Muscle layer of duodenum (tissue), 2 donors: Measurements from ENCODE around the gene KCNMA1.
A peak's percentile ranks its signal among the peaks of the same experiment; 100 is the strongest.

Source experiments
- H3K27ac ChIP-seq: one replicate; pipeline ENCODE4 v1.7.0; 2013; ENCODE audit warnings: mild to moderate bottlenecking, low read length
- H3K27me3 ChIP-seq: one replicate; pipeline ENCODE4 v1.7.0; 2013; ENCODE audit warnings: low read depth, mild to moderate bottlenecking, control low read depth, low read length
- H3K36me3 ChIP-seq, 2 donors: one replicate each; pipeline ENCODE4 v1.7.0; 2013; ENCODE audit warnings: low read length in 2 of 2, control low read depth in 1 of 2, mild to moderate bottlenecking in 1 of 2; ENCODE audit not compliant: insufficient read depth in 2 of 2, control insufficient read depth in 1 of 2
- H3K4me1 ChIP-seq, 2 donors: one replicate each; pipeline ENCODE4 v1.7.0; 2013; ENCODE audit warnings: low read length in 2 of 2, mild to moderate bottlenecking in 2 of 2, control low read depth in 1 of 2, moderate library complexity in 1 of 2; ENCODE audit not compliant: insufficient read depth in 2 of 2, control insufficient read depth in 1 of 2
- H3K4me3 ChIP-seq, 2 donors: one replicate each; pipeline ENCODE4 v1.7.0; 2013; ENCODE audit warnings: low read length in 2 of 2, low read depth in 1 of 2, mild to moderate bottlenecking in 1 of 2
- H3K9me3 ChIP-seq, 2 donors: one replicate each; pipeline ENCODE4 v1.7.0; 2013; ENCODE audit warnings: low read length in 2 of 2, control low read depth in 1 of 2, mild to moderate bottlenecking in 1 of 2; ENCODE audit not compliant: control insufficient read depth in 1 of 2
- donor health status: healthy.

The KCNMA1 gene

GRCh38 chr10:77564731-77565589, 72.6 kb downstream of the KCNMA1 start:
- Histone ChIP-seq H3K4me3 (no peak overlapping the region), H3K4me1 (peaks cover 4 to 19% of the 10 kb centered on the region in 2 donors), H3K27ac (no peak overlapping the region), H3K9me3 (no peaks in the 10 kb centered on the region), H3K36me3 (no peaks in the 10 kb centered on the region), H3K27me3 (no peaks in the 10 kb centered on the region)

DNA sequence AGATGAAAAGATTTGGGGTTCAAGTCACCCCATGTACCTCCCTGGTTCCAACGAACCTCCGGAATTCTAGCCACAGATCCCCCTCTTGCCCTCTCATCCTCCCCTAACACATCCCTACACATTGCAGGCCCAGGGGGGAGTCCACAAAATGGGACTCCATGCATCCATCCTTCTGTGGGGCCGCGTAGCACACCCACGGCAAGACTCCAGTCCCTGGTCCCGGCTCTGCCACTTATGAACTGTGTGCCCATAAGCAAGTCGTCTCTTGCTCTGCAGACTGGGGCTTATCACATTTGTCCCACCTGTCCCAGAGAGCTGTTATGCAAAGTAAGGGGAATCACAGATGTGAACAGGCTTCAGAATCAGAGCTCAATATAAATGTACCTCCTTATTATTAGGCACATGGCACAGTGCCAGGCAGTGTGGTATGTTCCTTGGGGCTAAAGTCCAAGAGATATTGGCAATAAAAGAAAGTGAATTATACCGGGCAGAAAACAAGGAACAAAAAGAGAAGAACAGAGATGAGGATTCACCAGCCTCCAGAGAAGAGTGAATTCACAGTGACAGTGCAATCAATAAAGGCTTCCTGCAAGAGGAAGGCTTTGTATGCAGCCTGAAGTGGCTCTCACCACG, 73.9 kb downstream of the KCNMA1 start:
- Histone ChIP-seq H3K4me3 (no peak overlapping the region), H3K36me3 (no peaks in the 10 kb centered on the region), H3K27ac (no peak overlapping the region), H3K4me1 (peaks cover 4 to 19% of the 10 kb centered on the region in 2 donors), H3K9me3 (no peaks in the 10 kb centered on the region), H3K27me3 (no peaks in the 10 kb centered on the region)

- Histone ChIP-seq H3K4me1 (peaks cover 4 to 19% of the 10 kb centered on the region in 2 donors), H3K27ac (no peak overlapping the region), H3K36me3 (no peaks in the 10 kb centered on the region)
These were observed 74.9 kb downstream of the KCNMA1 start for GRCh38 chr10:77562742-77563141.

GRCh38 chr10:77561991-77562390, 75.6 kb downstream of the KCNMA1 start:
- no peak overlapping the region for H3K27ac ChIP-seq
- H3K27me3 ChIP-seq: no peaks in the 10 kb centered on the region
- no peak overlapping the region for H3K4me3 ChIP-seq
- peaks cover 4 to 19% of the 10 kb centered on the region in 2 donors for H3K4me1 ChIP-seq
- no peaks in the 10 kb centered on the region for H3K9me3 ChIP-seq
- no peaks in the 10 kb centered on the region for H3K36me3 ChIP-seq

More at GRCh38 chr10:77562742-77563141, 74.9 kb downstream of the KCNMA1 start:
- Histone ChIP-seq H3K27me3 (no peaks in the 10 kb centered on the region), H3K4me3 (no peak overlapping the region), H3K9me3 (no peaks in the 10 kb centered on the region)

- H3K4me1 ChIP-seq: peaks cover 10 to 16% of the 10 kb centered on the region in 2 donors
- H3K27me3 ChIP-seq: no peaks in the 10 kb centered on the region
- no peak overlapping the region for H3K27ac ChIP-seq
- H3K4me3 ChIP-seq: no peak overlapping the region
- H3K9me3 ChIP-seq: no peaks in the 10 kb centered on the region
- H3K36me3 ChIP-seq: no peaks in the 10 kb centered on the region
These were observed 77.1 kb downstream of the KCNMA1 start for GRCh38 chr10:77560471-77560870.

- Histone ChIP-seq H3K4me3 (no peak overlapping the region), H3K27me3 (no peaks in the 10 kb centered on the region), H3K27ac (no peak overlapping the region), H3K4me1 (peaks cover 15 to 20% of the 10 kb centered on the region in 2 donors), H3K36me3 (no peaks in the 10 kb centered on the region), H3K9me3 (no peaks in the 10 kb centered on the region)
These were observed 77.6 kb downstream of the KCNMA1 start for GRCh38 chr10:77560052-77560451.

GRCh38 chr10:77556990-77557601, 80.5 kb downstream of the KCNMA1 start:
- no peaks in the 10 kb centered on the region for H3K36me3 ChIP-seq
- no peak overlapping the region for H3K4me3 ChIP-seq
- peaks cover 16 to 24% of the 10 kb centered on the region in 2 donors for H3K4me1 ChIP-seq
- H3K27me3 ChIP-seq: no peaks in the 10 kb centered on the region
- H3K9me3 ChIP-seq: no peaks in the 10 kb centered on the region
- H3K27ac ChIP-seq: no peak overlapping the region

DNA sequence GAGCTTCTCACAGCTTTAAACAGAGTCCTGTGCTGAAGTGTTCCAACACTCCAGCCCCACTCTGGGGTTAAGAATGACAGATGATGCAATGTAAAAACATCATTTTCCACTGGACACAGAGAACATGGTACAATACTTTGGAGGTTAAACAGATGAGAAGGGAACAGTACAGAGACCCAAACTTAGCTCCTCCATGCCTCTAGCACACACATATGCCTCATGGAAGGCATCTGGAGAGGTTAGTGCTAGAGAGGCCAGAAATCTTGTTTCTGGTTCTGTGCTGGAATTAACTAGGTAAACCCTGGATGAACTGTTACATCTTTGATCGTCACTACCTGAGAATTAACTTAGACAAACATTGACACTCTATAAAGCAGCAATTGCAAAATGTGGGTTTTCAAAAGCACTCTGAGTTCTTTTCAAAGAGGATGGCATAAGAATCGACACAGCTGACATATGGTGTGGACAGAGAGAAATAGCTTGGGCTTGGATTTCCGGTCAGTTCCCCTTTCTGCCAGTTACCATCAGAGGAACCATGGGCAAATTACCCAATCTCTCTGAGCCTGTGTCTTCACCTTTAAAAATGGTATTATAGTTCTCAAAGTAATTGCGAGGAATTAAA, 81.9 kb downstream of the KCNMA1 start:
- Histone ChIP-seq H3K4me3 (no peak overlapping the region), H3K27ac (peak overlapping the region; percentile 65), H3K9me3 (no peaks in the 10 kb centered on the region), H3K36me3 (no peaks in the 10 kb centered on the region), H3K4me1 (peaks cover 16 to 24% of the 10 kb centered on the region in 2 donors), H3K27me3 (no peaks in the 10 kb centered on the region)

DNA sequence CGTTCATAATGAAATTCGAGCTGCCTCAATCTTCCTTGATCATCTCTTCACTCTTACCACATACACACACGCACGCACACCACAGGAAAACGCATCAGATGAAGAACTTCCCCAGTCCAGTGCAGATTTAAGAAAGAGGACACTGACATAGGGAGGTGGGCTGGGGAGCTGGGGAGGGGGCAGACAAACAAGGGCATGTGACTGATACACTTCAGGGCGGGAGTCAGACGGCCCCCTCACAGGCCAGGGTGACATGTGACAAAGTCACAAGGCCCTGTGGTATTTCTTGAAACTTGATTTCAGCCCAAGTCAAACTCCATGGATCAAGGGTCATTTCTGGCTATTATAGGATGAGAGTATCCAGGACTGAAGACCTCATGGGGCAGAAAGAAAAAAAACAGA, 82.6 kb downstream of the KCNMA1 start:
- H3K36me3 ChIP-seq: no peaks in the 10 kb centered on the region
- H3K9me3 ChIP-seq: no peaks in the 10 kb centered on the region
- peaks cover 16 to 24% of the 10 kb centered on the region in 2 donors for H3K4me1 ChIP-seq
- no peaks in the 10 kb centered on the region for H3K27me3 ChIP-seq
- H3K27ac ChIP-seq: peak overlapping the region; percentile 65
- no peak overlapping the region for H3K4me3 ChIP-seq

GRCh38 chr10:77553966-77554365, 83.6 kb downstream of the KCNMA1 start:
- peak overlapping the region in 1 of 2 donors; percentile 17 for H3K4me3 ChIP-seq
- H3K36me3 ChIP-seq: no peaks in the 10 kb centered on the region
- no peaks in the 10 kb centered on the region for H3K27me3 ChIP-seq
- H3K27ac ChIP-seq: no peak overlapping the region
- H3K9me3 ChIP-seq: no peaks in the 10 kb centered on the region
- peaks cover 16 to 24% of the 10 kb centered on the region in 2 donors for H3K4me1 ChIP-seq

GRCh38 chr10:77553311-77553710, 84.3 kb downstream of the KCNMA1 start:
- H3K9me3 ChIP-seq: no peaks in the 10 kb centered on the region
- no peaks in the 10 kb centered on the region for H3K36me3 ChIP-seq
- peak overlapping the region in 1 of 2 donors; percentile 17 for H3K4me3 ChIP-seq
- peak overlapping the region; percentile 16 for H3K27ac ChIP-seq
- no peaks in the 10 kb centered on the region for H3K27me3 ChIP-seq
- H3K4me1 ChIP-seq: peaks cover 16 to 24% of the 10 kb centered on the region in 2 donors
